IMR-90 (cell line): ENCODE data around the gene IER5L.

Experiments used
- BHLHE40 ChIP-seq: fragments of 150-350 bp; IDR thresholded peaks from 2 replicates; pipeline ENCODE4 v1.6.1; 2016; ENCODE audit warnings: mild to moderate bottlenecking, low read depth, low read length
- MAFK ChIP-seq: IDR thresholded peaks from 2 replicates; pipeline ENCODE4 v1.6.1; 2012; ENCODE audit warnings: low read depth, low read length, improper control_type of control experiment
- MAZ ChIP-seq: IDR thresholded peaks from 2 replicates; pipeline ENCODE4 v1.6.1; 2012; ENCODE audit warnings: low read depth, mild to moderate bottlenecking, low read length, improper control_type of control experiment, moderate library complexity, borderline replicate concordance
- MXI1 ChIP-seq: IDR thresholded peaks from 2 replicates; pipeline ENCODE4 v1.6.1; 2012; ENCODE audit warnings: low read depth, mild to moderate bottlenecking, low read length, moderate library complexity, borderline replicate concordance
- POLR2A ChIP-seq: IDR thresholded peaks from 2 replicates; pipeline ENCODE4 v1.6.1; 2012; ENCODE audit warnings: mild to moderate bottlenecking, low read depth, low read length
- RCOR1 ChIP-seq: IDR thresholded peaks from 2 replicates; pipeline ENCODE4 v1.6.1; 2012; ENCODE audit warnings: mild to moderate bottlenecking, low read length, improper control_type of control experiment; ENCODE audit not compliant: insufficient replicate concordance
- RFX5 ChIP-seq: IDR thresholded peaks from 2 replicates; pipeline ENCODE4 v1.8.0; 2012; ENCODE audit warnings: low read depth, mild to moderate bottlenecking, low read length, moderate library complexity
- SMC3 ChIP-seq: fragments of 150-350 bp; IDR thresholded peaks from 2 replicates; pipeline ENCODE4 v1.6.1; 2016; ENCODE audit warnings: low read depth, mild to moderate bottlenecking, antibody characterized with exemption, low read length, moderate library complexity
- TF ChIP-seq, protein P1 (sequence below): conservative IDR thresholded peaks from 2 replicates; pipeline ENCODE4 v1.5.1; 2012; ENCODE audit warnings: mild to moderate bottlenecking, low read depth, low read length, improper control_type of control experiment
- TF ChIP-seq, protein P2 (sequence below): fragments of 150-350 bp; IDR thresholded peaks from 2 replicates; pipeline ENCODE4 v1.6.1; 2017; ENCODE audit warnings: mild to moderate bottlenecking, antibody characterized with exemption, low read length, low read depth

GRCh38 chr9:129195606-129196005 lies 17.5 kb upstream of the IER5L start:
- TF ChIP-seq, protein P1, sequence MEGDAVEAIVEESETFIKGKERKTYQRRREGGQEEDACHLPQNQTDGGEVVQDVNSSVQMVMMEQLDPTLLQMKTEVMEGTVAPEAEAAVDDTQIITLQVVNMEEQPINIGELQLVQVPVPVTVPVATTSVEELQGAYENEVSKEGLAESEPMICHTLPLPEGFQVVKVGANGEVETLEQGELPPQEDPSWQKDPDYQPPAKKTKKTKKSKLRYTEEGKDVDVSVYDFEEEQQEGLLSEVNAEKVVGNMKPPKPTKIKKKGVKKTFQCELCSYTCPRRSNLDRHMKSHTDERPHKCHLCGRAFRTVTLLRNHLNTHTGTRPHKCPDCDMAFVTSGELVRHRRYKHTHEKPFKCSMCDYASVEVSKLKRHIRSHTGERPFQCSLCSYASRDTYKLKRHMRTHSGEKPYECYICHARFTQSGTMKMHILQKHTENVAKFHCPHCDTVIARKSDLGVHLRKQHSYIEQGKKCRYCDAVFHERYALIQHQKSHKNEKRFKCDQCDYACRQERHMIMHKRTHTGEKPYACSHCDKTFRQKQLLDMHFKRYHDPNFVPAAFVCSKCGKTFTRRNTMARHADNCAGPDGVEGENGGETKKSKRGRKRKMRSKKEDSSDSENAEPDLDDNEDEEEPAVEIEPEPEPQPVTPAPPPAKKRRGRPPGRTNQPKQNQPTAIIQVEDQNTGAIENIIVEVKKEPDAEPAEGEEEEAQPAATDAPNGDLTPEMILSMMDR: no peak
- TF ChIP-seq RFX5 (no peak), POLR2A (no peak), MXI1 (no peak), SMC3 (no peak), MAZ (no peak), RCOR1 (no peak), MAFK (no peak), BHLHE40 (no peak)
- TF ChIP-seq, protein P2, sequence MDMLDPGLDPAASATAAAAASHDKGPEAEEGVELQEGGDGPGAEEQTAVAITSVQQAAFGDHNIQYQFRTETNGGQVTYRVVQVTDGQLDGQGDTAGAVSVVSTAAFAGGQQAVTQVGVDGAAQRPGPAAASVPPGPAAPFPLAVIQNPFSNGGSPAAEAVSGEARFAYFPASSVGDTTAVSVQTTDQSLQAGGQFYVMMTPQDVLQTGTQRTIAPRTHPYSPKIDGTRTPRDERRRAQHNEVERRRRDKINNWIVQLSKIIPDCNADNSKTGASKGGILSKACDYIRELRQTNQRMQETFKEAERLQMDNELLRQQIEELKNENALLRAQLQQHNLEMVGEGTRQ: no peak
